Measurements from ENCODE around the gene HP.

- TF ChIP-seq POLR2A (IDR thresholded peaks at IDR 0.05) (no peak), CTCF (IDR thresholded peaks at IDR 0.05) (no peak), EP300 (IDR thresholded peaks at IDR 0.05) (no peak)
These were observed 30.3 kb upstream of the HP start for GRCh38 chr16:72023962-72024361.
